GM13976 (cell line): Measurements from ENCODE around the gene SMARCA4.

Experiments
- DNase-seq: peaks from one replicate; pipeline ENCODE4 v3.0.0; 2012; ENCODE audit warnings: low spot score
- CTCF ChIP-seq: IDR thresholded peaks from 2 replicates; pipeline ENCODE4 v1.5.1; 2012; ENCODE audit warnings: borderline replicate concordance, mild to moderate bottlenecking; ENCODE audit not compliant: insufficient read depth; ENCODE audit errors: extremely low read depth, missing control alignments, control extremely low read depth
- in situ Hi-C: fragments of 300-500 bp; cut with MboI; formaldehyde crosslinking; loops from one replicate; pipeline ENCODE4 v1.12.0; 2022; ENCODE audit warnings: low sequenced_read_pairs, mixed read lengths, inconsistent platforms; ENCODE audit not compliant: unreplicated experiment

The SMARCA4 gene

DNA sequence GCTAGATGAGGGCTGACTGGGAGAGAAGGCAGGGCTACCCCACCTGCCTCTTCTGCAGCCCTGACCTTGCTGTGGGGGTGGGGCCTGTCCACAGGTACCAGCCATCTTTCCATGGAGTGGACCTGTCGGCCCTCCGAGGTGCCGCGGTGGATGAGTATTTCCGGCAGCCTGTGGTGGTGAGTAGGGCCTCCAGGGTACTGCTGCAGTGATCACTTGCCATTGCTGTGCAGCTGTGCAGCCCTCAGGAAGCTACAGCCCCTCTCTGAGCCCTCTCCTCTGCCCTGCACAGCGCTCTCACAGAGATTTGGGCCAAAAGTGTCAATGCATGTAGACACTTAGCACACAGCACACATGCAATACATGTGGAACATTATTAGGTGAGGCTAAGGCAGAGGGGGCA lies 44.2 kb upstream of the SMARCA4 start:
- no peak for DNase-seq
- TF ChIP-seq CTCF: no peak
- in situ Hi-C loops: no loop called here

- no peak for DNase-seq
- in situ Hi-C loops: no loop called here
- TF ChIP-seq CTCF: no peak
These were observed 42.5 kb upstream of the SMARCA4 start for GRCh38 chr19:10918359-10918758.

DNA sequence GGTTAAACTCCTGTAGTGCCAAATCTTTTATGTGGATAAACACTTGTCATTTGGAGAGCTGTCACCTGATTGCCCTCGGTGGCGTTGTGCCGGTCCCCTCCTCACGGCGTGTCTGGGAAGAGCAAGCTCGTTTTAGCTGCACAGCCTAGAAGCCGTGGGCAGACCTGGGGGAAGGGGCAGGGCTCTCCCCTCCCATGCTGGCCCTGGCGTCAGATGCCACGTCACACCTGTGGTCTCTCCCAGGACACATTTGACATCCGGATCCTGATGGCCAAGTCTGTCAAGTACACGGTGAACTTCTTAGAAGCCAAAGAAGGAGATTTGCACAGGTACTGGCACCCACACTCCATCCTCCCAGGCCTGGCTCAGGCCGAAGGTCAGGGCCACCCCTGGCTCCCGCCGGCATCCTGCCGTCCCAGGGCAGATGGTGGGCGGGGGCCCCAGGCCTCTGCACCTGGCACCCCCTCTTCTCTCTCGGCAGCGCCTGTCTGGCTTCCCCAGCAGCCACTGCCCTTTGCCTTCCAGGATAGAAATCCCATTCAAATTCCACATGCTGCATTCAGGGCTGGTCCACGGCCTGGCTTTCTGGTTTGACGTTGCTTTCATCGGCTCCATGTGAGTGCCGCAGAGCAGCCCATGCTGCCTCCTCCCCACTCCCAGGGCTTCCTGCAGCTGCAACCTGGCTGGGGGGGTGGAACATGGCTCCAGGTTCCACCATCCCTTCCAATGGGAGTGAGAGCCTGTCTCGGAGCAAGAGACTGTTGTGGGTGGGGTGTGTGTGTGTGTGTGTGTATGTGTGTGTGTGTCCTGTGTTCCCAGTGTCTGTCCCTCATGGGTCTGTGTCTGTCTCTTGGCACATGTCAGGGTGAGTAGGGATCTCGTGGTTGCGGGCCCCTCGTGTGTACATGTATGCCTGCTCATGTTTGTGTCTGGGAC lies 41.2 kb upstream of the SMARCA4 start:
- TF ChIP-seq CTCF: no peak
- in situ Hi-C loops: no loop called here

GRCh38 chr19:10920288-10920655 lies 40.6 kb upstream of the SMARCA4 start:
- in situ Hi-C loops: no loop called here
- DNase-seq: no peak
- no peak for TF ChIP-seq CTCF

More for the DNA sequence above, 41.2 kb upstream of the SMARCA4 start:
- no peak for DNase-seq

DNA sequence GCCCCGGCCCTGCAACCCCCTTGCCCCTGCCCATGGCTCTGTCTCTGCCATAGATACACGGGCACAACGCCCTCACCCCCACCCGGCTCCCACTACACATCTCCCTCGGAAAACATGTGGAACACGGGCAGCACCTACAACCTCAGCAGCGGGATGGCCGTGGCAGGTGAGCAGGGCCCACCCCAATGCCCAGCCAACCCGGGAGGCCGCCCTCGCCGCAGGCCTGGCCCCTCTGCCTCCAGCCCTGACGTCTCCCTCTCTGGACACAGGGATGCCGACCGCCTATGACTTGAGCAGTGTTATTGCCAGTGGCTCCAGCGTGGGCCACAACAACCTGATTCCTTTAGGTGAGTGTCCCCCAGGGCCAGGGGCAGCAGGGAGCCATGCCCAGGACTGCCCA lies 40.0 kb upstream of the SMARCA4 start:
- TF ChIP-seq CTCF: no peak
- no peak for DNase-seq
- in situ Hi-C loops: no loop called here

- DNase-seq: no peak
- in situ Hi-C loops: no loop called here
- TF ChIP-seq CTCF: no peak
These were observed 39.5 kb upstream of the SMARCA4 start for GRCh38 chr19:10921199-10921909.
